GM23338 (cell line): ENCODE results near the gene SNRPD2. TPM values are rescaled to one million over a fixed set of nuclear protein-coding genes. Genes with fewer than 3 reads are reported as not detected.

Experiments used
- ATAC-seq: fragments of 200-7000 bp; cut with Tn5 transposase; 3 replicates; pipeline ENCODE4 v1.9.1; 2020
- DNase-seq: peaks from one replicate; pipeline ENCODE4 v3.0.0-alpha.2; 2015; ENCODE audit warnings: low spot score
- H2AFZ ChIP-seq: fragments of 200-600 bp; sonication (generic); 2 replicates; pipeline ENCODE4 v1.8.0; 2016; ENCODE audit warnings: antibody characterized with exemption, mild to moderate bottlenecking, moderate library complexity
- H3F3A ChIP-seq: fragments of 200-600 bp; sonication (generic); replicated peaks from 2 replicates; pipeline ENCODE4 v1.8.0; 2017; ENCODE audit warnings: antibody characterized with exemption, mixed run types, low read depth
- H3K27ac ChIP-seq: fragments of 200-600 bp; sonication (generic); 2 replicates; pipeline ENCODE4 v1.6.1; 2016; ENCODE audit warnings: low read depth
- H3K27me3 ChIP-seq: fragments of 200-600 bp; sonication (generic); 2 replicates; pipeline ENCODE4 v1.8.0; 2016; ENCODE audit warnings: mild to moderate bottlenecking, mixed run types, moderate library complexity; ENCODE audit not compliant: insufficient read depth
- H3K36me3 ChIP-seq: fragments of 200-600 bp; sonication (generic); 2 replicates; pipeline ENCODE4 v1.8.0; 2016; ENCODE audit warnings: mild to moderate bottlenecking; ENCODE audit not compliant: insufficient read depth
- H3K4me1 ChIP-seq: fragments of 200-600 bp; sonication (generic); 2 replicates; pipeline ENCODE4 v1.8.0; 2016; ENCODE audit warnings: mild to moderate bottlenecking, moderate library complexity; ENCODE audit not compliant: insufficient read depth
- H3K4me2 ChIP-seq: fragments of 200-600 bp; sonication (generic); 2 replicates; pipeline ENCODE4 v1.7.1; 2017; ENCODE audit warnings: mixed run types
- H3K4me3 ChIP-seq: fragments of 200-600 bp; sonication (generic); 2 replicates; pipeline ENCODE4 v1.6.1; 2016; ENCODE audit warnings: mixed run types
- H3K79me2 ChIP-seq: fragments of 200-600 bp; sonication (generic); replicated peaks from 2 replicates; pipeline ENCODE4 v1.8.0; 2017; ENCODE audit warnings: mild to moderate bottlenecking; ENCODE audit not compliant: insufficient read depth
- H3K9me2 ChIP-seq: fragments of 200-600 bp; sonication (generic); 2 replicates; pipeline ENCODE4 v1.8.0; 2017; ENCODE audit not compliant: insufficient read depth
- H4K20me1 ChIP-seq: fragments of 200-600 bp; sonication (generic); replicated peaks from 2 replicates; pipeline ENCODE4 v1.8.0; 2017; ENCODE audit warnings: mild to moderate bottlenecking; ENCODE audit not compliant: insufficient read depth
- H3K27ac Mint-ChIP-seq: 2 replicates; pipeline ENCODE4 v1.8.0; 2020; ENCODE audit warnings: inconsistent platforms, mild to moderate bottlenecking, moderate library complexity, mixed read lengths
- H3K27me3 Mint-ChIP-seq: 3 replicates; pipeline ENCODE4 v1.8.0; 2022; ENCODE audit warnings: low read depth, mild to moderate bottlenecking, moderate library complexity, mixed read lengths, inconsistent platforms; ENCODE audit not compliant: insufficient read depth, poor library complexity
- H3K36me3 Mint-ChIP-seq: 3 replicates; pipeline ENCODE4 v1.8.0; 2021; ENCODE audit warnings: low read depth, mild to moderate bottlenecking, inconsistent platforms, moderate library complexity, mixed read lengths
- H3K4me1 Mint-ChIP-seq: 3 replicates; pipeline ENCODE4 v1.8.0; 2020; ENCODE audit warnings: mild to moderate bottlenecking, inconsistent platforms, mixed read lengths
- H3K4me3 Mint-ChIP-seq: 3 replicates; pipeline ENCODE4 v1.8.0; 2021; ENCODE audit warnings: moderate library complexity, mild to moderate bottlenecking, inconsistent platforms, mixed read lengths
- H3K9me3 Mint-ChIP-seq: 3 replicates; pipeline ENCODE4 v1.8.0; 2020; ENCODE audit warnings: moderate library complexity, mild to moderate bottlenecking, inconsistent platforms, mixed read lengths
- CREB1 ChIP-seq: fragments of 250-450 bp; sonication (Bioruptor Pico); IDR thresholded peaks from 2 replicates; pipeline ENCODE4 v1.5.0; 2020; ENCODE audit warnings: low read depth, mild to moderate bottlenecking, moderate library complexity
- EZH2phosphoT487 ChIP-seq: fragments of 200-600 bp; sonication (generic); IDR thresholded peaks from one replicate; pipeline ENCODE4 v1.8.1; 2018; ENCODE audit warnings: antibody characterized with exemption; ENCODE audit not compliant: unreplicated experiment
- POLR2AphosphoS5 ChIP-seq: IDR thresholded peaks from 2 replicates; pipeline ENCODE4 v1.6.1; 2016; ENCODE audit warnings: antibody characterized with exemption, low read depth
- REST ChIP-seq: IDR thresholded peaks from one replicate; pipeline ENCODE4 v1.6.1; 2018; ENCODE audit warnings: antibody characterized with exemption; ENCODE audit not compliant: unreplicated experiment
- polyA plus RNA-seq: library from polyadenylated mRNA; unstranded; fragments of >200 nt; fragmentation: Nextera tagmentation; extraction: Ambion mirVana; gene quantifications from 2 replicates; pipeline ENCODE4 v1.2.1, GENCODE V29; 2016
- total RNA-seq: library from RNA; depleted of rRNA; stranded (reverse); fragments of >200 nt; shearing (Covaris generic); gene quantifications from 2 replicates; pipeline ENCODE4 v1.2.3, GENCODE V29; 2014

The SNRPD2 gene
- total and polyA plus RNA-seq, 2 experiments from 2014 or later = 169 to 1,375 TPM

GRCh38 chr19:45646345-45646698 is 45.4 kb downstream of the SNRPD2 start:
- H3F3A ChIP-seq = peaks cover 19% of the 10 kb centered on the region
- Mint-ChIP-seq H3K27me3 (peaks cover 34% of the 10 kb centered on the region), H3K27ac (no peak overlapping the region), H3K36me3 (peaks cover 3% of the 10 kb centered on the region; the same call in 1 of the 3 replicates), H3K4me1 (peaks cover 29% of the 10 kb centered on the region), H3K9me3 (peaks cover 21% of the 10 kb centered on the region; the same call in 2 of the 3 replicates), H3K4me3 (peak overlapping the region; percentile 79)
- no peaks in the 10 kb centered on the region for H4K20me1 ChIP-seq
- DNase-seq (no peak), ATAC-seq (no peak)
- H3K4me3 ChIP-seq = peak overlapping the region; percentile 90
- TF ChIP-seq REST (peak; percentile 35), CREB1 (no peak)
- H3K36me3 ChIP-seq = no peaks in the 10 kb centered on the region
- H3K79me2 ChIP-seq = no peaks in the 10 kb centered on the region
- H3K27me3 ChIP-seq = peaks cover 18% of the 10 kb centered on the region
- peak overlapping the region; percentile 77; the same call in 1 of the 2 replicates for H2AFZ ChIP-seq
- peak overlapping the region; percentile 50 for H3K4me2 ChIP-seq
- H3K9me2 ChIP-seq = no peaks in the 10 kb centered on the region
- H3K27ac ChIP-seq = no peak overlapping the region
- peaks cover 27% of the 10 kb centered on the region for H3K4me1 ChIP-seq

GRCh38 chr19:45645631-45646344 is 46.0 kb downstream of the SNRPD2 start:
- peak overlapping the region; percentile 93 for H3K4me2 ChIP-seq
- Mint-ChIP-seq H3K27me3 (peaks cover 37% of the 10 kb centered on the region), H3K27ac (no peak overlapping the region), H3K4me1 (peaks cover 34% of the 10 kb centered on the region), H3K9me3 (peaks cover 24% of the 10 kb centered on the region; the same call in 2 of the 3 replicates), H3K4me3 (peak overlapping the region; percentile 79), H3K36me3 (peaks cover 3% of the 10 kb centered on the region; the same call in 1 of the 3 replicates)
- peak overlapping the region; percentile 90 for H3K4me3 ChIP-seq
- H4K20me1 ChIP-seq = no peaks in the 10 kb centered on the region
- DNase-seq (peak; percentile 98), ATAC-seq (peak; percentile 67)
- H2AFZ ChIP-seq = peak overlapping the region; percentile 61; the same call in 1 of the 2 replicates
- H3K27ac ChIP-seq = no peak overlapping the region
- TF ChIP-seq POLR2AphosphoS5 (peak; percentile 17; the same call in 1 of the 2 replicates), REST (no peak), EZH2phosphoT487 (no peak), CREB1 (peak; percentile 70)
- H3K4me1 ChIP-seq = peaks cover 27% of the 10 kb centered on the region
- H3K79me2 ChIP-seq = no peaks in the 10 kb centered on the region
- peaks cover 18% of the 10 kb centered on the region for H3K27me3 ChIP-seq
- H3K9me2 ChIP-seq = no peaks in the 10 kb centered on the region
- H3K36me3 ChIP-seq = no peaks in the 10 kb centered on the region
- H3F3A ChIP-seq = peaks cover 23% of the 10 kb centered on the region
